Ovary (tissue), 3 donors: ENCODE results near the gene MEPE.

Source experiments
- EP300 ChIP-seq: sonication (generic); formaldehyde crosslinking; IDR thresholded peaks from one replicate; pipeline ENCODE4 v1.6.1; 2017; ENCODE audit warnings: antibody characterized with exemption
- POLR2A ChIP-seq: fragments of 450-650 bp; IDR thresholded peaks from one replicate; pipeline ENCODE4 v1.6.1; 2017; ENCODE audit warnings: antibody characterized with exemption, mild to moderate bottlenecking, moderate library complexity
- TF ChIP-seq, protein P1 (sequence below), 3 donors: fragments of 450-650 bp in 2 of 3; fragments of 200-600 bp in 1 of 3; IDR thresholded peaks; one replicate each; pipeline versions ENCODE4 v1.5.1 to v1.8.0; 2016 to 2022; ENCODE audit warnings: antibody characterized with exemption in 3 of 3, mild to moderate bottlenecking in 1 of 3
- donor health status: DM: no; HTN: no; CAD: no.

DNA sequence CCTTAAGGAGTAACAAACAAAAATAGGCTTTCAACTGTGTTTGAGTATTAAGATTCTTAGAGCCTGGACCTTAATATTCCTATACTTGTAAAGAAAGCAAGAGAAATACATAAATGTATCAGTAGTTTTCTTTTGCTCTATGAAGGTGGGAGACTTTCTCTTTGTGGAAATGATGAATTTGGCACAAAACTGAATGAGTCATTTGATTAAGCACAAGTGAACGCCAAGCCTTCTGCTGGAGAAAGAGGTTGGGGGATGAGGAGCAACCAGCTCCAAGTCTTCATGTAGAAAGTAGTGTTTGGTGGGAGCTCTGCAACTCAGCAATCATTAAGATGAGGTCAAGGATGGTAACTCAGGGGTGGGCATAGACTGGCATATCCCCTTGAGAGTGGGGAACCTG is 49.6 kb downstream of the MEPE start:
- no peak for TF ChIP-seq POLR2A
- TF ChIP-seq, protein P1, sequence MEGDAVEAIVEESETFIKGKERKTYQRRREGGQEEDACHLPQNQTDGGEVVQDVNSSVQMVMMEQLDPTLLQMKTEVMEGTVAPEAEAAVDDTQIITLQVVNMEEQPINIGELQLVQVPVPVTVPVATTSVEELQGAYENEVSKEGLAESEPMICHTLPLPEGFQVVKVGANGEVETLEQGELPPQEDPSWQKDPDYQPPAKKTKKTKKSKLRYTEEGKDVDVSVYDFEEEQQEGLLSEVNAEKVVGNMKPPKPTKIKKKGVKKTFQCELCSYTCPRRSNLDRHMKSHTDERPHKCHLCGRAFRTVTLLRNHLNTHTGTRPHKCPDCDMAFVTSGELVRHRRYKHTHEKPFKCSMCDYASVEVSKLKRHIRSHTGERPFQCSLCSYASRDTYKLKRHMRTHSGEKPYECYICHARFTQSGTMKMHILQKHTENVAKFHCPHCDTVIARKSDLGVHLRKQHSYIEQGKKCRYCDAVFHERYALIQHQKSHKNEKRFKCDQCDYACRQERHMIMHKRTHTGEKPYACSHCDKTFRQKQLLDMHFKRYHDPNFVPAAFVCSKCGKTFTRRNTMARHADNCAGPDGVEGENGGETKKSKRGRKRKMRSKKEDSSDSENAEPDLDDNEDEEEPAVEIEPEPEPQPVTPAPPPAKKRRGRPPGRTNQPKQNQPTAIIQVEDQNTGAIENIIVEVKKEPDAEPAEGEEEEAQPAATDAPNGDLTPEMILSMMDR (IDR thresholded peaks at IDR 0.05): no peak
- no peak for TF ChIP-seq EP300
